PC-3 (cell line): ENCODE data around the gene HOOK1. TPM values are rescaled to one million over a fixed set of nuclear protein-coding genes. Genes with fewer than 3 reads are reported as not detected.

Experiments used
- ATAC-seq: fragments of 200-7000 bp; cut with Tn5 transposase; 2 replicates; pipeline ENCODE4 v1.9.1; 2020; ENCODE audit warnings: mild to moderate bottlenecking, moderate library complexity
- BruUV-seq: library from RNA; stranded (reverse); fragments of 400-500 nt; replicated peaks from 2 replicates; lab custom pipeline; 2021; lab: Mats Ljungman, UMichigan
- CTCF ChIA-PET: fragments of 300-600 bp; sonication (Branson Sonifier 250); formaldehyde crosslinking; loops from one replicate; lab custom pipeline; 2022; ENCODE audit warnings: antibody characterized with exemption; lab: Charles Lee
- POLR2A ChIA-PET: fragments of 300-600 bp; sonication (Branson Sonifier 250); formaldehyde crosslinking; loops from one replicate; lab custom pipeline; 2022; ENCODE audit warnings: antibody characterized with exemption; ENCODE audit not compliant: unreplicated experiment; lab: Charles Lee
- DNase-seq: peaks from one replicate; pipeline ENCODE4 v3.0.0-alpha.2; 2015
- H2AFZ ChIP-seq: fragments of 300-600 bp; sonication (generic); 2 replicates; pipeline ENCODE4 v1.6.0; 2016; ENCODE audit warnings: antibody characterized with exemption, low read length
- H3F3A ChIP-seq: fragments of 300-600 bp; sonication (generic); one replicate; pipeline ENCODE4 v1.6.0; 2017; ENCODE audit warnings: antibody characterized with exemption, low read length, control low read depth, mild to moderate bottlenecking; ENCODE audit not compliant: unreplicated experiment
- H3K27ac ChIP-seq: fragments of 300-600 bp; sonication (generic); 2 replicates; pipeline ENCODE4 v1.5.1; 2016; ENCODE audit warnings: mild to moderate bottlenecking, low read length
- H3K27me3 ChIP-seq: fragments of 300-600 bp; sonication (generic); 2 replicates; pipeline ENCODE4 v1.6.1; 2016; ENCODE audit warnings: low read length, mixed read lengths
- H3K36me3 ChIP-seq: fragments of 300-600 bp; sonication (generic); 2 replicates; pipeline ENCODE4 v1.6.1; 2016; ENCODE audit warnings: low read depth, mixed run types, low read length, mixed read lengths
- H3K4me1 ChIP-seq: fragments of 300-600 bp; sonication (generic); 2 replicates; pipeline ENCODE4 v1.5.1; 2016; ENCODE audit warnings: low read length; ENCODE audit not compliant: insufficient read depth
- H3K4me2 ChIP-seq: fragments of 300-600 bp; sonication (generic); 2 replicates; pipeline ENCODE4 v1.6.0; 2016; ENCODE audit warnings: low read length
- H3K4me3 ChIP-seq: fragments of 300-600 bp; sonication (generic); 2 replicates; pipeline ENCODE4 v1.5.1; 2016; ENCODE audit warnings: mild to moderate bottlenecking, low read length, mixed read lengths
- H3K79me2 ChIP-seq: fragments of 300-600 bp; sonication (generic); 2 replicates; pipeline ENCODE4 v1.6.1; 2017; ENCODE audit warnings: low read length, mixed read lengths
- H3K9ac ChIP-seq: fragments of 300-600 bp; sonication (generic); 2 replicates; pipeline ENCODE4 v1.6.0; 2016; ENCODE audit warnings: mild to moderate bottlenecking, low read length
- H3K9me2 ChIP-seq: fragments of 300-600 bp; sonication (generic); replicated peaks from 2 replicates; pipeline ENCODE4 v1.6.1; 2016; ENCODE audit warnings: mixed run types, low read length, mixed read lengths
- H3K9me3 ChIP-seq: fragments of 300-600 bp; sonication (generic); 2 replicates; pipeline ENCODE4 v1.6.1; 2016; ENCODE audit warnings: low read length, mixed read lengths
- H4K20me1 ChIP-seq: fragments of 300-600 bp; sonication (generic); 2 replicates; pipeline ENCODE4 v1.6.1; 2016; ENCODE audit warnings: low read length, mixed read lengths
- EZH2 ChIP-seq: fragments of 300-600 bp; sonication (generic); IDR thresholded peaks from one replicate; pipeline ENCODE4 v1.6.1; 2017; ENCODE audit warnings: antibody characterized with exemption, mild to moderate bottlenecking, low read length; ENCODE audit not compliant: unreplicated experiment
- EZH2phosphoT487 ChIP-seq: fragments of 300-600 bp; sonication (generic); IDR thresholded peaks from 2 replicates; pipeline ENCODE4 v1.6.1; 2018; ENCODE audit warnings: mild to moderate bottlenecking, antibody characterized with exemption, low read length, borderline replicate concordance
- intact Hi-C: fragments of 100-400 bp; cut with micrococcal nuclease; formaldehyde crosslinking; loops from 2 replicates; pipeline ENCODE4 v1.9.0; 2023
- total RNA-seq: library from RNA; depleted of rRNA; stranded (reverse); fragments of >200 nt; gene quantifications from 2 replicates; pipeline ENCODE4 v1.2.3, GENCODE V29; 2014
- TF ChIP-seq, protein P1 (sequence below): fragments of 300-600 bp; sonication (generic); conservative IDR thresholded peaks from 2 replicates; pipeline ENCODE4 v1.5.1; 2017; ENCODE audit warnings: antibody characterized with exemption, low read depth, mild to moderate bottlenecking, low read length

The HOOK1 gene
- total RNA-seq, 1 experiment from 2014 or later, result 5.0 TPM

DNA sequence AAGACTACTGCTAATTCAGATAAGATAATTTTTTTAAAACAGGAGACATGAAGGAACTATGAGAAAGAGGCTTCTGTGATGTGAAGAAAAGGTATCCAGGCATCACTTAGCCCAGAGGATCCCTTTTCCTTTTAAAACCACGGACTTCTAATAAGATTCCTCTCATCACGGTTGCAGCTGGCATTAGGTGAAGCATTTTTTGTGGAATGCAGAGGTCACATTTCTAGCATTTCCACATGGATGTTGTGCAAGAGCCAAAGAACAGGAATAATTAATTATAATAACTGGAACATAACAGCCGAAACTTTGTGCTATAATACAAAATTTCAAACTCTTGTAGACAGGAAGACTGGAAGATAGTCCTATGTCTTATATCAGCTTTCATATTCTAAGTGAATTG lies 84.2 kb downstream of the HOOK1 start:
- Histone ChIP-seq H3K27me3 (no peaks in the 10 kb centered on the region; the same call in 1 of the 2 replicates), H3K27ac (no peak overlapping the region), H3F3A (no peaks in the 10 kb centered on the region), H3K4me3 (no peak overlapping the region), H3K4me2 (no peak overlapping the region), H4K20me1 (no peaks in the 10 kb centered on the region), H3K4me1 (no peaks in the 10 kb centered on the region), H3K9me3 (no peaks in the 10 kb centered on the region), H3K9ac (no peak overlapping the region), H2AFZ (no peak overlapping the region), H3K9me2 (no peaks in the 10 kb centered on the region), H3K79me2 (no peaks in the 10 kb centered on the region), H3K36me3 (no peaks in the 10 kb centered on the region)
- ATAC-seq, result no peak
- intact Hi-C loops, result no loop called here
- ChIA-PET CTCF (no interaction called here), POLR2A (no interaction called here)
- TF ChIP-seq EZH2phosphoT487 (no peak), EZH2 (no peak)
- TF ChIP-seq, protein P1, sequence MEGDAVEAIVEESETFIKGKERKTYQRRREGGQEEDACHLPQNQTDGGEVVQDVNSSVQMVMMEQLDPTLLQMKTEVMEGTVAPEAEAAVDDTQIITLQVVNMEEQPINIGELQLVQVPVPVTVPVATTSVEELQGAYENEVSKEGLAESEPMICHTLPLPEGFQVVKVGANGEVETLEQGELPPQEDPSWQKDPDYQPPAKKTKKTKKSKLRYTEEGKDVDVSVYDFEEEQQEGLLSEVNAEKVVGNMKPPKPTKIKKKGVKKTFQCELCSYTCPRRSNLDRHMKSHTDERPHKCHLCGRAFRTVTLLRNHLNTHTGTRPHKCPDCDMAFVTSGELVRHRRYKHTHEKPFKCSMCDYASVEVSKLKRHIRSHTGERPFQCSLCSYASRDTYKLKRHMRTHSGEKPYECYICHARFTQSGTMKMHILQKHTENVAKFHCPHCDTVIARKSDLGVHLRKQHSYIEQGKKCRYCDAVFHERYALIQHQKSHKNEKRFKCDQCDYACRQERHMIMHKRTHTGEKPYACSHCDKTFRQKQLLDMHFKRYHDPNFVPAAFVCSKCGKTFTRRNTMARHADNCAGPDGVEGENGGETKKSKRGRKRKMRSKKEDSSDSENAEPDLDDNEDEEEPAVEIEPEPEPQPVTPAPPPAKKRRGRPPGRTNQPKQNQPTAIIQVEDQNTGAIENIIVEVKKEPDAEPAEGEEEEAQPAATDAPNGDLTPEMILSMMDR, result no peak
- DNase-seq, result no peak
- no TSS peak for BruUV-seq

- CTCF ChIA-PET, result no interaction called here
These were observed 85.9 kb downstream of the HOOK1 start for GRCh38 chr1:59900640-59901039.

GRCh38 chr1:59901770-59902388 lies 87.1 kb downstream of the HOOK1 start:
- CTCF ChIA-PET, result interaction anchor here (1.9 kb wide), 1 partner anchor 45 kb away, joined by 7 read pairs; no protein-coding TSS in a partner anchor
- Histone ChIP-seq H3K4me2 (no peak overlapping the region), H3F3A (no peaks in the 10 kb centered on the region), H3K9me2 (no peaks in the 10 kb centered on the region), H3K4me1 (no peaks in the 10 kb centered on the region), H3K36me3 (no peaks in the 10 kb centered on the region), H3K27ac (no peak overlapping the region), H3K9me3 (no peaks in the 10 kb centered on the region), H4K20me1 (no peaks in the 10 kb centered on the region), H3K9ac (no peak overlapping the region), H2AFZ (no peak overlapping the region), H3K4me3 (no peak overlapping the region), H3K79me2 (no peaks in the 10 kb centered on the region), H3K27me3 (no peaks in the 10 kb centered on the region; the same call in 1 of the 2 replicates)
- intact Hi-C loops, result no loop called here
- ATAC-seq (no peak), DNase-seq (no peak)
- POLR2A ChIA-PET, result no interaction called here
- BruUV-seq, result no TSS peak
- TF ChIP-seq EZH2, result no peak
- TF ChIP-seq EZH2phosphoT487, result no peak
- TF ChIP-seq, protein P1, result no peak

More at GRCh38 chr1:59900640-59901039, 85.9 kb downstream of the HOOK1 start:
- Histone ChIP-seq H3K4me3 (no peak overlapping the region), H3K9me3 (no peaks in the 10 kb centered on the region), H2AFZ (no peak overlapping the region), H3K79me2 (no peaks in the 10 kb centered on the region), H3K27ac (no peak overlapping the region), H3K9me2 (no peaks in the 10 kb centered on the region), H3K4me2 (no peak overlapping the region), H3K9ac (no peak overlapping the region), H4K20me1 (no peaks in the 10 kb centered on the region), H3K27me3 (no peaks in the 10 kb centered on the region; the same call in 1 of the 2 replicates), H3K36me3 (no peaks in the 10 kb centered on the region), H3F3A (no peaks in the 10 kb centered on the region), H3K4me1 (no peaks in the 10 kb centered on the region)
- BruUV-seq, result no TSS peak
- DNase-seq (no peak), ATAC-seq (no peak)
- no peak for TF ChIP-seq EZH2
- TF ChIP-seq, protein P1, result 0 out of 2 replicates have a peak, but pooled peaks have one; percentile 9
- POLR2A ChIA-PET, result no interaction called here
- intact Hi-C loops, result no loop called here
